ENCODE data around the gene OR2M3. TPM values are rescaled to one million over a fixed set of nuclear protein-coding genes. Genes with fewer than 3 reads are reported as not detected.
"Not testable (repeated sequence)": the region's sequence is repeated elsewhere in the genome, so short reads cannot be mapped to it uniquely, and the experiment has no call there.

OR2M3 gene
- polyA plus RNA-seq, 1 donor: not detected

GRCh38 chr1:248194117-248194516 lies 2.9 kb upstream of the OR2M3 start:
- H3K4me1 ChIP-seq (ENCODE audit: control insufficient read depth, insufficient read depth, low read length): no peaks in the 10 kb centered on the region
- H3K9me3 ChIP-seq (ENCODE audit: control insufficient read depth, low read depth, low read length): peaks cover 3% of the 10 kb centered on the region
- no peaks in the 10 kb centered on the region for H3K36me3 ChIP-seq (ENCODE audit: control insufficient read depth, insufficient read depth, low read length)
- H3K27me3 ChIP-seq (ENCODE audit: control insufficient read depth, insufficient read depth, low read length): no peaks in the 10 kb centered on the region
- WGBS (ENCODE audit: insufficient coverage, low lambda C conversion rate): no CpG with 5 or more reads among the region's 1 CpG
- H3K27ac ChIP-seq (ENCODE audit: low read length): no peak overlapping the region
- no peak overlapping the region for H3K4me3 ChIP-seq (ENCODE audit: low read length)
- DNase-seq: no peak

GRCh38 chr1:248215880-248216279 lies 18.8 kb downstream of the OR2M3 start:
- 100% methylated on average over 1 of the region's 1 CpG for WGBS (ENCODE audit: insufficient coverage, low lambda C conversion rate)
- Histone ChIP-seq H3K4me1 (ENCODE audit: control insufficient read depth, insufficient read depth, low read length) (no peaks in the 10 kb centered on the region), H3K4me3 (ENCODE audit: low read length) (no peak overlapping the region), H3K9me3 (ENCODE audit: control insufficient read depth, low read depth, low read length) (no peaks in the 10 kb centered on the region), H3K27me3 (ENCODE audit: control insufficient read depth, insufficient read depth, low read length) (no peaks in the 10 kb centered on the region), H3K27ac (ENCODE audit: low read length) (no peak overlapping the region), H3K36me3 (ENCODE audit: control insufficient read depth, insufficient read depth, low read length) (no peaks in the 10 kb centered on the region)
- no peak for DNase-seq

- WGBS (ENCODE audit: insufficient coverage, low lambda C conversion rate): 100% methylated on average over 1 of the region's 1 CpG
- Histone ChIP-seq H3K4me1 (ENCODE audit: control insufficient read depth, insufficient read depth, low read length) (no peaks in the 10 kb centered on the region), H3K4me3 (ENCODE audit: low read length) (no peak overlapping the region), H3K27me3 (ENCODE audit: control insufficient read depth, insufficient read depth, low read length) (no peaks in the 10 kb centered on the region), H3K27ac (ENCODE audit: low read length) (no peak overlapping the region), H3K36me3 (ENCODE audit: control insufficient read depth, insufficient read depth, low read length) (no peaks in the 10 kb centered on the region), H3K9me3 (ENCODE audit: control insufficient read depth, low read depth, low read length) (peaks cover 6% of the 10 kb centered on the region)
- no peak for DNase-seq
Measured at GRCh38 chr1:248225537-248225936, 28.5 kb downstream of the OR2M3 start.

- no peak for DNase-seq
- Histone ChIP-seq H3K4me3 (ENCODE audit: low read length) (no peak overlapping the region), H3K27me3 (ENCODE audit: control insufficient read depth, insufficient read depth, low read length) (no peaks in the 10 kb centered on the region), H3K36me3 (ENCODE audit: control insufficient read depth, insufficient read depth, low read length) (no peaks in the 10 kb centered on the region), H3K27ac (ENCODE audit: low read length) (no peak overlapping the region), H3K9me3 (ENCODE audit: control insufficient read depth, low read depth, low read length) (peaks cover 6% of the 10 kb centered on the region), H3K4me1 (ENCODE audit: control insufficient read depth, insufficient read depth, low read length) (no peaks in the 10 kb centered on the region)
- WGBS (ENCODE audit: insufficient coverage, low lambda C conversion rate): no CpG with 5 or more reads among the region's 6 CpGs
Measured at GRCh38 chr1:248229360-248229908, 32.4 kb downstream of the OR2M3 start.

- no peaks in the 10 kb centered on the region for H3K36me3 ChIP-seq (ENCODE audit: control insufficient read depth, insufficient read depth, low read length)
- WGBS (ENCODE audit: insufficient coverage, low lambda C conversion rate): 80% methylated on average over 1 of the region's 2 CpGs
- no peak for DNase-seq
Measured at GRCh38 chr1:248231117-248231516, 34.1 kb downstream of the OR2M3 start, which contains the start of gene OR2M4. OR2M4 (plus strand) TSS chr1:248231417; CDS start chr1:248238929, 7,512 bp downstream.

DNA sequence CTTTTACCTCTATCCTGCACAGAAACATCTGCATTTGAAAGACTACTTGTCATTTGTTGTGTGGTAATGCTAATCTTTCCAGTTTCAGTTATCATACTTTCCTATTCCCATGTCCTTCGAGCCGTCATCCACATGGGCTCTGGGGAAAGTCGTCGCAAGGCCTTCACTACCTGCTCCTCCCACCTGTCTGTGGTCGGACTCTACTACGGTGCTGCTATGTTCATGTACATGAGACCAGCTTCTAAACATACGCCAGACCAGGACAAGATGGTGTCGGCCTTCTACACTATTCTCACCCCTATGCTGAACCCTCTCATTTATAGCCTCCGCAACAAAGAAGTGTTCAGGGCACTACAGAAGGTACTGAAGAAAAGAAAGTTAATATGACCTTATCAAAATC lies 42.4 kb downstream of the OR2M3 start:
- peaks cover 5% of the 10 kb centered on the region for H3K9me3 ChIP-seq (ENCODE audit: control insufficient read depth, low read depth, low read length)
- no peaks in the 10 kb centered on the region for H3K27me3 ChIP-seq (ENCODE audit: control insufficient read depth, insufficient read depth, low read length)
- DNase-seq: no peak
- WGBS (ENCODE audit: insufficient coverage, low lambda C conversion rate): 100% methylated on average over 1 of the region's 9 CpGs
- H3K4me3 ChIP-seq (ENCODE audit: low read length): no peak overlapping the region
- H3K4me1 ChIP-seq (ENCODE audit: control insufficient read depth, insufficient read depth, low read length): no peaks in the 10 kb centered on the region
- no peaks in the 10 kb centered on the region for H3K36me3 ChIP-seq (ENCODE audit: control insufficient read depth, insufficient read depth, low read length)
- no peak overlapping the region for H3K27ac ChIP-seq (ENCODE audit: low read length)

More at GRCh38 chr1:248231117-248231516, 34.1 kb downstream of the OR2M3 start, which contains the start of gene OR2M4:
- Histone ChIP-seq H3K4me1 (ENCODE audit: control insufficient read depth, insufficient read depth, low read length) (no peaks in the 10 kb centered on the region), H3K9me3 (ENCODE audit: control insufficient read depth, low read depth, low read length) (peaks cover 8% of the 10 kb centered on the region), H3K27ac (ENCODE audit: low read length) (no peak within 1 kb of the TSS), H3K4me3 (ENCODE audit: low read length) (no peak within 1 kb of the TSS), H3K27me3 (ENCODE audit: control insufficient read depth, insufficient read depth, low read length) (no peaks in the 10 kb centered on the region)

GRCh38 chr1:248243204-248243603 lies 46.1 kb downstream of the OR2M3 start:
- H3K4me1 ChIP-seq (ENCODE audit: control insufficient read depth, insufficient read depth, low read length): no peaks in the 10 kb centered on the region

DNA sequence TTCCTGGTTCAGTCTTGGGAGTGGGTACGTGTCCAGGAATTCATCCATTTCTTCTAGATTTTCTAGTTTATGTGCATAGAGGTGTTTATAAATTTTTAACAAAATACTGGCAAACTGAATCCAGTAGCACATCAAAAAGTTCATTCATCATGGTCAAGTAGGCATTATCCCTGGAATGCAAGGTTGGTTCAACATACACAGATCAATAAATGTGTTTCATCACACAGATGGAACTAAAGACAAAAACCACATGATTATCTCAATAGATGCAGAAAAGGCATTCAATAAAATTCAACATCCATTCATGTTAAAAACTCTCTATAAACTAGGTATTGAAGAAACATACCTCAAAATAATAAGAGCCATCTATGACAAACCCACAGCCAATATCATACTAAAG lies 62.2 kb downstream of the OR2M3 start:
- not testable (repeated sequence) for DNase-seq; H3K4me1 ChIP-seq (ENCODE audit: control insufficient read depth, insufficient read depth, low read length); H3K27me3 ChIP-seq (ENCODE audit: control insufficient read depth, insufficient read depth, low read length); H3K27ac ChIP-seq (ENCODE audit: low read length); H3K36me3 ChIP-seq (ENCODE audit: control insufficient read depth, insufficient read depth, low read length); H3K9me3 ChIP-seq (ENCODE audit: control insufficient read depth, low read depth, low read length); H3K4me3 ChIP-seq (ENCODE audit: low read length)
- 80% methylated on average over 1 of the region's 1 CpG for WGBS (ENCODE audit: insufficient coverage, low lambda C conversion rate)

More at GRCh38 chr1:248243204-248243603, 46.1 kb downstream of the OR2M3 start:
- no CpG with 5 or more reads among the region's 14 CpGs for WGBS (ENCODE audit: insufficient coverage, low lambda C conversion rate)
- no peak overlapping the region for H3K27ac ChIP-seq (ENCODE audit: low read length)
- no peak overlapping the region for H3K4me3 ChIP-seq (ENCODE audit: low read length)
- H3K27me3 ChIP-seq (ENCODE audit: control insufficient read depth, insufficient read depth, low read length): no peaks in the 10 kb centered on the region
- H3K36me3 ChIP-seq (ENCODE audit: control insufficient read depth, insufficient read depth, low read length): no peaks in the 10 kb centered on the region
- no peaks in the 10 kb centered on the region for H3K9me3 ChIP-seq (ENCODE audit: control insufficient read depth, low read depth, low read length)
- DNase-seq: no peak

Other genes with a start within 250 kb of the OR2M3 start
- gene OR2L8, start 248.4 kb upstream of the OR2M3 start, polyA plus RNA-seq: not detected
- gene OR2AK2, start 232.0 kb upstream of the OR2M3 start, polyA plus RNA-seq: not detected
- not detected for gene OR2L5, start 183.6 kb upstream of the OR2M3 start, polyA plus RNA-seq
- 0.52 TPM for gene OR2L2, start 167.2 kb upstream of the OR2M3 start, polyA plus RNA-seq
- not detected for gene OR2L3, start 150.4 kb upstream of the OR2M3 start, polyA plus RNA-seq
- 0.09 TPM for gene OR2L13, start 102.1 kb upstream of the OR2M3 start, polyA plus RNA-seq
- not detected for gene OR2M5, start 52.1 kb upstream of the OR2M3 start, polyA plus RNA-seq
- not detected for gene OR2M2, start 22.4 kb upstream of the OR2M3 start, polyA plus RNA-seq
- gene OR2M4, start 34.2 kb downstream of the OR2M3 start, polyA plus RNA-seq: not detected
- not detected for gene OR2T33, start 80.7 kb downstream of the OR2M3 start, polyA plus RNA-seq
- not detected for gene OR2T12, start 106.2 kb downstream of the OR2M3 start, polyA plus RNA-seq
- not detected for gene OR2M7, start 127.3 kb downstream of the OR2M3 start, polyA plus RNA-seq
- not detected for gene OR14C36, start 151.5 kb downstream of the OR2M3 start, polyA plus RNA-seq
- not detected for gene OR2T4, start 164.4 kb downstream of the OR2M3 start, polyA plus RNA-seq
- not detected for gene OR2T6, start 178.5 kb downstream of the OR2M3 start, polyA plus RNA-seq
- not detected for gene OR2T1, start 205.8 kb downstream of the OR2M3 start, polyA plus RNA-seq
- gene OR2T2, start 248.4 kb downstream of the OR2M3 start, polyA plus RNA-seq: not detected